ENCODE results near the gene KCNQ1.

KCNQ1 gene

DNA sequence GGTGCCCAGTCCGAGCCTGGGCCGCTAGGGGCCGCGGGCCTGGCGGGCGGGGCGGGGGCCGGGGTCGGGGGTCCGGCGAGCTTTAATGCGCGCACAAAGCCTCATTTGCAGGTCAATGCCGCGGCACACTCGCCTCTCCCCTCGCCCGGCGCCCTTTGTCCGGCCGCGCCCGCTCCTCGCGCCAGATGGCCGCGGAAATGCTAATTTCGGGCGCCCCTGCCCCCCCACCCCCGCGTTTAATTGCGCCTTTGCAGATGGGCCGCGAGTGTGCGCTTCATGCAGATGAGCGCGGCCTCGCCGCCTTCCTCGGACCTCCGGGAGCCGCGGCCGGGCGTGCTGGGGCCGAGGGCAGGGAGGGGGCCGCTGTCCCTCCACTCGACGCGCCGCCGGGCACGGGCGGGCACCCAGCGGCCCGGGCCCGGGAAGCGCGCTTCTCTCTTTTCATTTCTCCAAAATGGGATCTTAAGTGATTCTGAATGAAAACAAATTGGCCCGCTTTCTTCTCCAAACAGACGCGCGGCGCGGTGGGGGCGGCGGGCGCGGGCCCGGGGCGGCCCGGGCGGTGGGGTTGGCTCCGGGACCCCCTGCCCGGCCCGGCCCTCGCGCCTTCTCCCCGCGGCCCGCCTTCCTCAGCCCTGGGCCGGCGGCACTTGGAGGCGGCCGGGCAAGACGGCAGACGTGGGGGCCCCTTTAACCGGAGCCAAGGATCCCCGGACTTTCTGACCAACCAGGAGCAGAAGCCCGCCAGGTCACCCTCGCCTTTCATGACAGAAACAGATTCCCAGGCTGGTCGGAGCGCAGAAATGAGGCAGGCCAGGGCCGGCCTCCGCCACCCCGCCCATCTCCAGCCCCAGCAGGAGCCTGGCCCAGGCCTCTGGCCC, 417.8 kb downstream of the KCNQ1 start:
- H3K4ac ChIP-seq (ENCODE audit: low read depth in 1 of 2, low read length in 2 of 2): no peak overlapping the region
- no peak for DNase-seq
- H3K27ac ChIP-seq (ENCODE audit: low read length, poor library complexity, severe bottlenecking): no peak overlapping the region
- H2BK5ac ChIP-seq (ENCODE audit: low read depth, low read length, poor library complexity, severe bottlenecking): no peak overlapping the region
- no peak overlapping the region for H2BK120ac ChIP-seq (ENCODE audit: low read depth, low read length)
- 3% methylated on average over 82 of the region's 96 CpGs for WGBS
- no peak overlapping the region for H4K91ac ChIP-seq (ENCODE audit: low read length)
- H3K4me3 ChIP-seq (ENCODE audit: insufficient read depth in 1 of 2, low read depth in 1 of 2, low read length in 2 of 2): peak overlapping the region in 1 of 2 experiments; percentile 42
- H3K9me3 ChIP-seq (ENCODE audit: control insufficient read depth, low read length): peaks cover 8% of the 10 kb centered on the region
- no peaks in the 10 kb centered on the region for H3K79me1 ChIP-seq (replicated peaks; ENCODE audit: low read length, poor library complexity, severe bottlenecking)
- peak overlapping the region; percentile 32 for H3K4me2 ChIP-seq (ENCODE audit: low read length, poor library complexity, severe bottlenecking)
- no peaks in the 10 kb centered on the region for H3K36me3 ChIP-seq (ENCODE audit: control insufficient read depth in 1 of 2, insufficient read depth in 2 of 2, low read depth in 1 of 2, low read length in 2 of 2)
- H2AFZ ChIP-seq (ENCODE audit: low read depth, low read length): no peak overlapping the region
- H4K8ac ChIP-seq (ENCODE audit: low read length): no peak overlapping the region
- peaks cover 17% of the 10 kb centered on the region for H3K4me1 ChIP-seq (ENCODE audit: control insufficient read depth, insufficient read depth, low read depth, low read length)
- peak overlapping the region; percentile 26 for H2BK15ac ChIP-seq (ENCODE audit: low read depth, poor library complexity, severe bottlenecking)
- H2BK12ac ChIP-seq (ENCODE audit: low read length in 2 of 2): no peak overlapping the region
- H3K27me3 ChIP-seq (ENCODE audit: control insufficient read depth in 1 of 2, insufficient read depth in 1 of 2, low read length in 2 of 2): peaks cover 25 to 51% of the 10 kb centered on the region in 2 experiments
- H3K14ac ChIP-seq (ENCODE audit: low read length in 2 of 2): no peak overlapping the region
- no peak overlapping the region for H3K23ac ChIP-seq (ENCODE audit: low read length in 2 of 2)
- H2AK5ac ChIP-seq (ENCODE audit: low read length, severe bottlenecking): no peak overlapping the region
- no peak overlapping the region for H3K9ac ChIP-seq (ENCODE audit: low read length)
- no peak overlapping the region for H3K18ac ChIP-seq (ENCODE audit: low read depth in 1 of 2, low read length in 2 of 2)

DNA sequence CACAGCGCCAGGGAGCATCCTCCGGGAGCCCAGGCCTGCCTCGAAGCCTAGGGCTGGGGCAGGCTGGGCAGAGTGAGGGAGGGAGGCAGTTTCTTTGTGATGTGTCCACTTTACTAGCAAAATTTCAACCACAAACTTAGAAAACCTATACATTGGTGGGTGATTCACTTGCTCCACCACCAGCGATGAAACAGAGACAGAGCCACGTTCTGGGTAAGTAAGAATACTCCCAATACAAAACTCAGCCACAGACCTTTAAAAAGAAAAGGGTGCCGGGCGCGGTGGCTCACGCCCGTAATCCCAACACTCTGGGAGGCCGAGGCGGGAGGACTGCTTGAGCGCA, 418.4 kb downstream of the KCNQ1 start:
- peaks cover 8% of the 10 kb centered on the region for H3K9me3 ChIP-seq (ENCODE audit: control insufficient read depth, low read length)
- peak overlapping the region; percentile 32 for H3K4me2 ChIP-seq (ENCODE audit: low read length, poor library complexity, severe bottlenecking)
- no peak overlapping the region for H2AFZ ChIP-seq (ENCODE audit: low read depth, low read length)
- DNase-seq: peak; percentile 56
- H2AK5ac ChIP-seq (ENCODE audit: low read length, severe bottlenecking): no peak overlapping the region
- no peak overlapping the region for H3K4ac ChIP-seq (ENCODE audit: low read depth in 1 of 2, low read length in 2 of 2)
- H4K91ac ChIP-seq (ENCODE audit: low read length): no peak overlapping the region
- no peak overlapping the region for H2BK15ac ChIP-seq (ENCODE audit: low read depth, poor library complexity, severe bottlenecking)
- no peak overlapping the region for H3K23ac ChIP-seq (ENCODE audit: low read length in 2 of 2)
- no peak overlapping the region for H3K27ac ChIP-seq (ENCODE audit: low read length, poor library complexity, severe bottlenecking)
- no peaks in the 10 kb centered on the region for H3K79me1 ChIP-seq (replicated peaks; ENCODE audit: low read length, poor library complexity, severe bottlenecking)
- no peak overlapping the region for H2BK120ac ChIP-seq (ENCODE audit: low read depth, low read length)
- H3K18ac ChIP-seq (ENCODE audit: low read depth in 1 of 2, low read length in 2 of 2): no peak overlapping the region
- no peak overlapping the region for H2BK12ac ChIP-seq (ENCODE audit: low read length in 2 of 2)
- H3K14ac ChIP-seq (ENCODE audit: low read length in 2 of 2): no peak overlapping the region
- peaks cover 22 to 57% of the 10 kb centered on the region in 2 experiments for H3K27me3 ChIP-seq (ENCODE audit: control insufficient read depth in 1 of 2, insufficient read depth in 1 of 2, low read length in 2 of 2)
- peaks cover 17% of the 10 kb centered on the region for H3K4me1 ChIP-seq (ENCODE audit: control insufficient read depth, insufficient read depth, low read depth, low read length)
- no peak overlapping the region for H4K8ac ChIP-seq (ENCODE audit: low read length)
- H3K36me3 ChIP-seq (ENCODE audit: control insufficient read depth in 1 of 2, insufficient read depth in 2 of 2, low read depth in 1 of 2, low read length in 2 of 2): no peaks in the 10 kb centered on the region
- H2BK5ac ChIP-seq (ENCODE audit: low read depth, low read length, poor library complexity, severe bottlenecking): no peak overlapping the region
- 73% methylated on average over 10 of the region's 13 CpGs for WGBS
- H3K9ac ChIP-seq (ENCODE audit: low read length): no peak overlapping the region
- no peak overlapping the region for H3K4me3 ChIP-seq (ENCODE audit: insufficient read depth in 1 of 2, low read depth in 1 of 2, low read length in 2 of 2)

DNA sequence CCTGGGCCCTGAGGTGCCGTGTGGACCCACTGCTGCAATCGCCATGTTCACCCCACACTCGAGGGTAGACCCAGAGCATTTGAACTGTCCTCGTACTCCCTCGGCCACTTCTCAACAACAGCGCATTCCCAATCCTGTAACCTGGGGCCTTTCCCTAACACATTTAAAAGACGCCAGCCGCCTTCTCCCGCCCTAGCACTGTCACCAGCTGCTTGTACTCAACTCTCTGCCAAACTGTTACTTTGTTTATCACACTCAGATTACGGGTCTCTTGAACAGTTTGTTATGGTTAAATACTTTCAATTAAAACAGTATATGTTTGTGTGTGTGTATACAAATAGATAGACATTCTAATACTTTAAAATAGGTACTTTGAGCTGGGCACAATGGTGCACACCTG, 420.1 kb downstream of the KCNQ1 start:
- no peaks in the 10 kb centered on the region for H3K36me3 ChIP-seq (ENCODE audit: control insufficient read depth in 1 of 2, insufficient read depth in 2 of 2, low read depth in 1 of 2, low read length in 2 of 2)
- H3K4me2 ChIP-seq (ENCODE audit: low read length, poor library complexity, severe bottlenecking): no peak overlapping the region
- no peak overlapping the region for H3K18ac ChIP-seq (ENCODE audit: low read depth in 1 of 2, low read length in 2 of 2)
- peaks cover 24% of the 10 kb centered on the region for H3K4me1 ChIP-seq (ENCODE audit: control insufficient read depth, insufficient read depth, low read depth, low read length)
- no peak overlapping the region for H2BK15ac ChIP-seq (ENCODE audit: low read depth, poor library complexity, severe bottlenecking)
- H3K4me3 ChIP-seq (ENCODE audit: insufficient read depth in 1 of 2, low read depth in 1 of 2, low read length in 2 of 2): no peak overlapping the region
- H2AK5ac ChIP-seq (ENCODE audit: low read length, severe bottlenecking): no peak overlapping the region
- no peak overlapping the region for H3K27ac ChIP-seq (ENCODE audit: low read length, poor library complexity, severe bottlenecking)
- no peak overlapping the region for H3K9ac ChIP-seq (ENCODE audit: low read length)
- no peak overlapping the region for H4K91ac ChIP-seq (ENCODE audit: low read length)
- no peak overlapping the region for H2BK12ac ChIP-seq (ENCODE audit: low read length in 2 of 2)
- peaks cover 27 to 66% of the 10 kb centered on the region in 2 experiments for H3K27me3 ChIP-seq (ENCODE audit: control insufficient read depth in 1 of 2, insufficient read depth in 1 of 2, low read length in 2 of 2)
- DNase-seq: no peak
- no peak overlapping the region for H3K14ac ChIP-seq (ENCODE audit: low read length in 2 of 2)
- H3K79me1 ChIP-seq (replicated peaks; ENCODE audit: low read length, poor library complexity, severe bottlenecking): no peaks in the 10 kb centered on the region
- no peak overlapping the region for H2BK120ac ChIP-seq (ENCODE audit: low read depth, low read length)
- H2AFZ ChIP-seq (ENCODE audit: low read depth, low read length): no peak overlapping the region
- peaks cover 8% of the 10 kb centered on the region for H3K9me3 ChIP-seq (ENCODE audit: control insufficient read depth, low read length)
- 86% methylated on average over 9 of the region's 10 CpGs for WGBS
- H2BK5ac ChIP-seq (ENCODE audit: low read depth, low read length, poor library complexity, severe bottlenecking): no peak overlapping the region
- H3K23ac ChIP-seq (ENCODE audit: low read length in 2 of 2): no peak overlapping the region
- H4K8ac ChIP-seq (ENCODE audit: low read length): no peak overlapping the region
- no peak overlapping the region for H3K4ac ChIP-seq (ENCODE audit: low read depth in 1 of 2, low read length in 2 of 2)

DNA sequence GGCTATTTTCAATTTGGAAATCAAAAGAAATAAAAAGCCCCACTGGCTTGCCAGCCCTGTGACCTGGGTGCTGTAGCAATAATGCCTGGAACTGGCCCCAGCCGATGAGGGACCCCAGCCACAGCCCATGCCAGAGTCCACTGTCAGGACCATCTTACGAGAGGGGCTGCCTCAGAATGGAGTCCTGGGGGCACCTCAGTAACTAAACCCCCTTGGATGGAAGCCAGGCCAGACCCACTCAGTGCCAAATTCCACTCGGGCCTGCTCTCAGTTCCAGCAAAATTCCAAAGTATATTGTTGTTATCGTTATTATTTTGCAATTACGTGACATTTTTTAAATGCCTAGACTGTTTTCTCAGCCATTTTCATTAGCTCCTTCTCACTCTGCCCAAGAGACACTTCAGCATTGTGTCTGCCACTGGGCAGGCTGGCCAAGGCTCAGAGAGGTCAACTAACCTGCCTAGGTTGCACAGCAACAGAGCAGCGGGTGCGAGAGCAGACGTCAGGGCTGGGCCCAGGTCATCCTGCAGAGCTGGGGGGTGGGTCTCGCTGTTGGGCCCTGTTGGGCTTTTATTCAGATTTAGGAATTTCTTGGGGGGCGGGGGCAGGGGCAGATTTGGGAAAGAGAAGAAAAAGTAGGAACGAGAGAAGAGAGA, 421.2 kb downstream of the KCNQ1 start:
- Histone ChIP-seq H2BK120ac (ENCODE audit: low read depth, low read length) (no peak overlapping the region), H3K79me1 (replicated peaks; ENCODE audit: low read length, poor library complexity, severe bottlenecking) (no peaks in the 10 kb centered on the region), H2AFZ (ENCODE audit: low read depth, low read length) (no peak overlapping the region), H4K91ac (ENCODE audit: low read length) (no peak overlapping the region), H4K8ac (ENCODE audit: low read length) (no peak overlapping the region), H3K36me3 (ENCODE audit: control insufficient read depth in 1 of 2, insufficient read depth in 2 of 2, low read depth in 1 of 2, low read length in 2 of 2) (no peaks in the 10 kb centered on the region), H2AK5ac (ENCODE audit: low read length, severe bottlenecking) (no peak overlapping the region), H2BK5ac (ENCODE audit: low read depth, low read length, poor library complexity, severe bottlenecking) (no peak overlapping the region), H3K27ac (ENCODE audit: low read length, poor library complexity, severe bottlenecking) (no peak overlapping the region), H3K9me3 (ENCODE audit: control insufficient read depth, low read length) (peaks cover 8% of the 10 kb centered on the region), H3K4me2 (ENCODE audit: low read length, poor library complexity, severe bottlenecking) (no peak overlapping the region), H2BK12ac (ENCODE audit: low read length in 2 of 2) (no peak overlapping the region), H3K23ac (ENCODE audit: low read length in 2 of 2) (no peak overlapping the region), H3K18ac (ENCODE audit: low read depth in 1 of 2, low read length in 2 of 2) (no peak overlapping the region), H2BK15ac (ENCODE audit: low read depth, poor library complexity, severe bottlenecking) (no peak overlapping the region), H3K4me1 (ENCODE audit: control insufficient read depth, insufficient read depth, low read depth, low read length) (peaks cover 19% of the 10 kb centered on the region), H3K4ac (ENCODE audit: low read depth in 1 of 2, low read length in 2 of 2) (no peak overlapping the region), H3K4me3 (ENCODE audit: insufficient read depth in 1 of 2, low read depth in 1 of 2, low read length in 2 of 2) (no peak overlapping the region), H3K9ac (ENCODE audit: low read length) (no peak overlapping the region), H3K27me3 (ENCODE audit: control insufficient read depth in 1 of 2, insufficient read depth in 1 of 2, low read length in 2 of 2) (peaks cover 31 to 67% of the 10 kb centered on the region in 2 experiments), H3K14ac (ENCODE audit: low read length in 2 of 2) (no peak overlapping the region)
- WGBS: 87% methylated on average over 11 of the region's 11 CpGs
- DNase-seq: no peak

All from mesenchymal stem cell (in vitro differentiated cells and primary cell).